C4-2B (cell line): Measurements from ENCODE around the gene ACSL3.

ENCODE experiments used
- H3K27ac ChIP-seq: fragments of 450-650 bp; 2 replicates; pipeline ENCODE4 v1.5.1; 2017
- CTCF ChIP-seq: fragments of 450-650 bp; conservative IDR thresholded peaks from 2 replicates; pipeline ENCODE4 v1.5.1; 2017; ENCODE audit warnings: mild to moderate bottlenecking
- ZFX ChIP-seq: fragments of 450-650 bp; IDR thresholded peaks from 2 replicates; pipeline ENCODE4 v1.6.1; 2017

ACSL3 gene

GRCh38 chr2:222895144-222895543, 34.3 kb downstream of the ACSL3 start:
- H3K27ac ChIP-seq, result no peak overlapping the region
- TF ChIP-seq ZFX (no peak), CTCF (no peak)

DNA sequence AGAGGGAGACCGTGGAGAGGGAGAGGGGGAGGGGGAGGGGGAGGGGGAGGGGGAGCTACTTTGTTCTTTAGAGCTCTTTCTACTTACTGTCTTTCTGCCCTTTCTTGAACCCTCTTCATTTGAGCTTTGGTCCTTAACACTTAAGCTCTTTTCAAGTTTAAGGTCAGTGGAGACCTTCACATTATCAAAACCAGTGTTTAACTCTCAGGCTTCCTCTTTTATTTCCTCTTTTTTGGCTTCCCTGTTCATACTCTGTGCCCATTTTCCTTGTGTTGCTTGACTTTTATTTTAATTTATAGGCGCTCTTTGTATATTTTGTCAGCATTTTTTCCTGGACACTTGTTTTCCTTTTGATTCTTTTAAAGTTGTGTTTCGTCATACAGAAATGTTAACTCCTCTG, 37.1 kb downstream of the ACSL3 start:
- TF ChIP-seq CTCF, result no peak
- TF ChIP-seq ZFX, result no peak
- no peak overlapping the region for H3K27ac ChIP-seq

- TF ChIP-seq CTCF, result no peak
- H3K27ac ChIP-seq, result no peak overlapping the region
These were observed 38.8 kb downstream of the ACSL3 start for GRCh38 chr2:222899413-222900181.

DNA sequence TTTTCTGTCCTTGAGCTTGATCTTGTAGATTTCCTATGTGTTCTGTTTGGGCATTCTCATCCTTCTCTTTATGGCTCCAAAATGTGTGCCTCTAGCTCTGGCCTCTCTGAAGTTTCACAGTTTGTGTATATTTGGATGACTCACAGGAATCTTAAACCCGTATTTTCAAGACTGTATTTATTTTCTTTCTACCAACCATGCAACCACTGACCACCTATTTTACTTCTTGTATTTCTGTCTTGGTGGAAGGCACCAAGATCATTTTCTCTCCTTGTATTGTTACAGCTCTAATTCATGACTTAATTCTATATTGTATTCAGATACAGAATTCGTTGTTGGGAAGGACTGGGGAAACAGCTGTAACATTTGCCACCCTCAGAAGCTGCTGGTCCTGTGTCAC, 39.5 kb downstream of the ACSL3 start:
- no peak overlapping the region for H3K27ac ChIP-seq
- TF ChIP-seq ZFX, result no peak
- TF ChIP-seq CTCF, result no peak

DNA sequence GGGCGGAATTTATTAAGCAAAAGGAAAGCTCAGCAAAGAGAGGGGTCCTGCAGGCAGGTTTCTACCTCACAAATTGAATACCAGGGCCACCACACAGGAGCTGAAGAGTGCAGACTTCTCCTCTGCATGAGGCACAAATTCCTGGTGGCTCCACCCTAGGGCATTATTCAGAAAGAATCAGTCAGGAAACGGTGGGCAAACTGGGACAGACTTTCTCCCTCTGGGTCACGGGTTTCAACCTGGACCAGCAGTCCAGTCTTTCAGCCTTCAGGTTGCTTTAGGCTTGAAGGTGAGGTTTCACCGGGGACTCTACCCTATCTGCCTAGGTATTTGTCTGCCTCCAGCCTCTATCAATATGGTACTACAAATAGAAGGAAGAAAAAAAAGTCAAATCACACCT, 41.8 kb downstream of the ACSL3 start:
- peak overlapping the region; percentile 21; the same call in 1 of the 2 replicates for H3K27ac ChIP-seq
- no peak for TF ChIP-seq ZFX

- TF ChIP-seq CTCF, result peak; percentile 84
- TF ChIP-seq ZFX, result no peak
- H3K27ac ChIP-seq, result peak overlapping the region; percentile 21; the same call in 1 of the 2 replicates
These were observed 42.7 kb downstream of the ACSL3 start for GRCh38 chr2:222903234-222904220.

- H3K27ac ChIP-seq, result peak overlapping the region; percentile 0; the same call in 1 of the 2 replicates
- TF ChIP-seq ZFX, result no peak
- TF ChIP-seq CTCF, result no peak
These were observed 43.9 kb downstream of the ACSL3 start for GRCh38 chr2:222904557-222905258.
